ENCODE data around the gene FADD.
"Not testable (repeated sequence)": the region's sequence is repeated elsewhere in the genome, so short reads cannot be mapped to it uniquely, and the experiment has no call there.

The FADD gene

GRCh38 chr11:70210051-70210501, 7.0 kb downstream of the FADD start:
- Histone ChIP-seq H3K4me3 (ENCODE audit: insufficient read depth, low read length, poor library complexity, severe bottlenecking) (no peak overlapping the region), H2AFZ (ENCODE audit: low read depth, low read length, severe bottlenecking) (no peak overlapping the region), H3F3A (ENCODE audit: insufficient read depth) (no peaks in the 10 kb centered on the region; the same call in 1 of the 2 replicates), H3K79me2 (ENCODE audit: insufficient read depth, low read length) (peaks cover 14% of the 10 kb centered on the region), H3K9me2 (replicated peaks; ENCODE audit: insufficient read depth, low read length) (no peaks in the 10 kb centered on the region), H3K36me3 (ENCODE audit: low read length) (peaks cover 2% of the 10 kb centered on the region; the same call in 1 of the 2 replicates), H4K20me1 (ENCODE audit: low read depth, low read length) (peaks cover under 1% of the 10 kb centered on the region; the same call in 1 of the 2 replicates), H3K27ac (ENCODE audit: low read depth, low read length) (no peak overlapping the region), H3K9me3 (ENCODE audit: insufficient read depth, low read length) (no peaks in the 10 kb centered on the region), H3K4me2 (ENCODE audit: low read depth, low read length, poor library complexity, severe bottlenecking) (no peak overlapping the region), H3K9ac (ENCODE audit: low read length) (no peak overlapping the region), H3K27me3 (ENCODE audit: low read length) (no peaks in the 10 kb centered on the region)
- TF ChIP-seq CTCF (IDR thresholded peaks at IDR 0.05; ENCODE audit: insufficient read depth, low read length, poor library complexity, severe bottlenecking) (no peak), EZH2phosphoT487 (conservative IDR thresholded peaks at IDR 0.05; ENCODE audit: low read length) (no peak)

GRCh38 chr11:70210530-70210929, 7.4 kb downstream of the FADD start:
- no peak overlapping the region for H3K9ac ChIP-seq (ENCODE audit: low read length)
- H3K9me3 ChIP-seq (ENCODE audit: insufficient read depth, low read length), result no peaks in the 10 kb centered on the region
- H3K4me2 ChIP-seq (ENCODE audit: low read depth, low read length, poor library complexity, severe bottlenecking), result no peak overlapping the region
- no peaks in the 10 kb centered on the region; the same call in 1 of the 2 replicates for H3F3A ChIP-seq (ENCODE audit: insufficient read depth)
- H3K4me3 ChIP-seq (ENCODE audit: insufficient read depth, low read length, poor library complexity, severe bottlenecking), result no peak overlapping the region
- H3K27ac ChIP-seq (ENCODE audit: low read depth, low read length), result no peak overlapping the region
- H3K27me3 ChIP-seq (ENCODE audit: low read length), result no peaks in the 10 kb centered on the region
- H2AFZ ChIP-seq (ENCODE audit: low read depth, low read length, severe bottlenecking), result no peak overlapping the region
- H3K79me2 ChIP-seq (ENCODE audit: insufficient read depth, low read length), result peaks cover 10% of the 10 kb centered on the region
- TF ChIP-seq EZH2phosphoT487 (conservative IDR thresholded peaks at IDR 0.05; ENCODE audit: low read length) (no peak), CTCF (IDR thresholded peaks at IDR 0.05; ENCODE audit: insufficient read depth, low read length, poor library complexity, severe bottlenecking) (no peak)
- no peaks in the 10 kb centered on the region; the same call in 1 of the 2 replicates for H4K20me1 ChIP-seq (ENCODE audit: low read depth, low read length)
- no peaks in the 10 kb centered on the region for H3K9me2 ChIP-seq (replicated peaks; ENCODE audit: insufficient read depth, low read length)
- peaks cover 2% of the 10 kb centered on the region; the same call in 1 of the 2 replicates for H3K36me3 ChIP-seq (ENCODE audit: low read length)

- no peaks in the 10 kb centered on the region for H3K36me3 ChIP-seq (ENCODE audit: low read length)
- no peaks in the 10 kb centered on the region; the same call in 1 of the 2 replicates for H4K20me1 ChIP-seq (ENCODE audit: low read depth, low read length)
- H2AFZ ChIP-seq (ENCODE audit: low read depth, low read length, severe bottlenecking), result no peak overlapping the region
- H3K27me3 ChIP-seq (ENCODE audit: low read length), result no peaks in the 10 kb centered on the region
- H3F3A ChIP-seq (ENCODE audit: insufficient read depth), result no peaks in the 10 kb centered on the region; the same call in 1 of the 2 replicates
- TF ChIP-seq CTCF (IDR thresholded peaks at IDR 0.05; ENCODE audit: insufficient read depth, low read length, poor library complexity, severe bottlenecking) (no peak), EZH2phosphoT487 (conservative IDR thresholded peaks at IDR 0.05; ENCODE audit: low read length) (no peak)
- no peak overlapping the region for H3K4me3 ChIP-seq (ENCODE audit: insufficient read depth, low read length, poor library complexity, severe bottlenecking)
- no peaks in the 10 kb centered on the region for H3K9me3 ChIP-seq (ENCODE audit: insufficient read depth, low read length)
- no peak overlapping the region for H3K4me2 ChIP-seq (ENCODE audit: low read depth, low read length, poor library complexity, severe bottlenecking)
- no peak overlapping the region for H3K27ac ChIP-seq (ENCODE audit: low read depth, low read length)
- no peaks in the 10 kb centered on the region for H3K9me2 ChIP-seq (replicated peaks; ENCODE audit: insufficient read depth, low read length)
- no peak overlapping the region for H3K9ac ChIP-seq (ENCODE audit: low read length)
- H3K79me2 ChIP-seq (ENCODE audit: insufficient read depth, low read length), result no peaks in the 10 kb centered on the region
Measured at GRCh38 chr11:70212227-70212811, 9.2 kb downstream of the FADD start.

GRCh38 chr11:70217388-70217787, 14.3 kb downstream of the FADD start:
- not testable (repeated sequence) for H3K9ac ChIP-seq (ENCODE audit: low read length); H3K4me3 ChIP-seq (ENCODE audit: insufficient read depth, low read length, poor library complexity, severe bottlenecking)

GRCh38 chr11:70218076-70218475, 15.0 kb downstream of the FADD start:
- H3K27ac ChIP-seq (ENCODE audit: low read depth, low read length); H4K20me1 ChIP-seq (ENCODE audit: low read depth, low read length); H3K27me3 ChIP-seq (ENCODE audit: low read length); H3K4me2 ChIP-seq (ENCODE audit: low read depth, low read length, poor library complexity, severe bottlenecking); H3K4me3 ChIP-seq (ENCODE audit: insufficient read depth, low read length, poor library complexity, severe bottlenecking); H3F3A ChIP-seq (ENCODE audit: insufficient read depth); H2AFZ ChIP-seq (ENCODE audit: low read depth, low read length, severe bottlenecking); H3K9me3 ChIP-seq (ENCODE audit: insufficient read depth, low read length); H3K79me2 ChIP-seq (ENCODE audit: insufficient read depth, low read length); H3K36me3 ChIP-seq (ENCODE audit: low read length); H3K9me2 ChIP-seq (replicated peaks; ENCODE audit: insufficient read depth, low read length); H3K9ac ChIP-seq (ENCODE audit: low read length): not testable (repeated sequence)

More at GRCh38 chr11:70217388-70217787, 14.3 kb downstream of the FADD start:
- H3K79me2 ChIP-seq (ENCODE audit: insufficient read depth, low read length); H3K27ac ChIP-seq (ENCODE audit: low read depth, low read length); H4K20me1 ChIP-seq (ENCODE audit: low read depth, low read length); H3K9me2 ChIP-seq (replicated peaks; ENCODE audit: insufficient read depth, low read length); H3K36me3 ChIP-seq (ENCODE audit: low read length); H3K27me3 ChIP-seq (ENCODE audit: low read length); H2AFZ ChIP-seq (ENCODE audit: low read depth, low read length, severe bottlenecking); H3F3A ChIP-seq (ENCODE audit: insufficient read depth); H3K9me3 ChIP-seq (ENCODE audit: insufficient read depth, low read length); H3K4me2 ChIP-seq (ENCODE audit: low read depth, low read length, poor library complexity, severe bottlenecking): not testable (repeated sequence)
